ENCODE results near the gene RIMS1. TPM values are rescaled to one million over a fixed set of nuclear protein-coding genes. Genes with fewer than 3 reads are reported as not detected.

The RIMS1 gene
- total RNA-seq, 3 donors from 2014 or later (not counting 1 experiment from before 2014, with no cell fraction given): not detected

DNA sequence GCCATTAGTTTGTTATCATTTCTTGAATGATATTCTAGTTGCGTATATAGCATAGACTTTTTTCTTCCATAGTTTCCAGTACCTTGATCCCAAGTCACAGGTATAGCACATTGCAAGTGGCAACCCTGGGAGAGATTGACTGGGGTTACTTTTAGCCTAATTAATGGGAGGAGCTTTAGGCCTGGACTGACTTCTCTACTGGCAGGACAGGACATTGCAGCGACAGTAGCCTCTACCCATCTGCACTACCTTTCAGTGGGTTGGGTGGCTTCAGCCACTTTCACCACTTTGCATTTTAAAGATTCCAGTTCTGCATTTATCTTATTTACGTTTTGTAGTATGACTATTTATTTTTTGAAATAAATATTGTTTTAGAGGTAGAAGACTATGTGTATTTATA, 320.3 kb downstream of the RIMS1 start:
- no peaks in the 10 kb centered on the region for H3K9me3 ChIP-seq (ENCODE audit: control insufficient read depth, insufficient read depth, low read length)
- Mint-ChIP-seq H3K27ac (no peak overlapping the region), H3K4me1 (no peaks in the 10 kb centered on the region), H3K36me3 (no peaks in the 10 kb centered on the region), H3K27me3 (ENCODE audit: low read depth in 2 of 2) (no peaks in the 10 kb centered on the region), H3K4me3 (no peak overlapping the region), H3K9me3 (peaks cover 0 to 4% of the 10 kb centered on the region in 2 donors)
- H3K27ac ChIP-seq (ENCODE audit: low read length): no peak overlapping the region
- no peak overlapping the region for H3K4me3 ChIP-seq (ENCODE audit: low read length)
- H3K27me3 ChIP-seq (ENCODE audit: control insufficient read depth, insufficient read depth, low read length): no peaks in the 10 kb centered on the region
- ATAC-seq (no peak), DNase-seq (no peak)
- 100% methylated on average over 1 of the region's 3 CpGs for WGBS (ENCODE audit: insufficient coverage)
- intact Hi-C loops (cut with micrococcal nuclease): no loop called here
- H3K4me1 ChIP-seq (ENCODE audit: control insufficient read depth, insufficient read depth, low read length): no peaks in the 10 kb centered on the region
- TF ChIP-seq, protein P1, sequence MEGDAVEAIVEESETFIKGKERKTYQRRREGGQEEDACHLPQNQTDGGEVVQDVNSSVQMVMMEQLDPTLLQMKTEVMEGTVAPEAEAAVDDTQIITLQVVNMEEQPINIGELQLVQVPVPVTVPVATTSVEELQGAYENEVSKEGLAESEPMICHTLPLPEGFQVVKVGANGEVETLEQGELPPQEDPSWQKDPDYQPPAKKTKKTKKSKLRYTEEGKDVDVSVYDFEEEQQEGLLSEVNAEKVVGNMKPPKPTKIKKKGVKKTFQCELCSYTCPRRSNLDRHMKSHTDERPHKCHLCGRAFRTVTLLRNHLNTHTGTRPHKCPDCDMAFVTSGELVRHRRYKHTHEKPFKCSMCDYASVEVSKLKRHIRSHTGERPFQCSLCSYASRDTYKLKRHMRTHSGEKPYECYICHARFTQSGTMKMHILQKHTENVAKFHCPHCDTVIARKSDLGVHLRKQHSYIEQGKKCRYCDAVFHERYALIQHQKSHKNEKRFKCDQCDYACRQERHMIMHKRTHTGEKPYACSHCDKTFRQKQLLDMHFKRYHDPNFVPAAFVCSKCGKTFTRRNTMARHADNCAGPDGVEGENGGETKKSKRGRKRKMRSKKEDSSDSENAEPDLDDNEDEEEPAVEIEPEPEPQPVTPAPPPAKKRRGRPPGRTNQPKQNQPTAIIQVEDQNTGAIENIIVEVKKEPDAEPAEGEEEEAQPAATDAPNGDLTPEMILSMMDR (IDR thresholded peaks at IDR 0.05): no peak
- H3K36me3 ChIP-seq (ENCODE audit: control insufficient read depth, insufficient read depth, low read length): no peaks in the 10 kb centered on the region

DNA sequence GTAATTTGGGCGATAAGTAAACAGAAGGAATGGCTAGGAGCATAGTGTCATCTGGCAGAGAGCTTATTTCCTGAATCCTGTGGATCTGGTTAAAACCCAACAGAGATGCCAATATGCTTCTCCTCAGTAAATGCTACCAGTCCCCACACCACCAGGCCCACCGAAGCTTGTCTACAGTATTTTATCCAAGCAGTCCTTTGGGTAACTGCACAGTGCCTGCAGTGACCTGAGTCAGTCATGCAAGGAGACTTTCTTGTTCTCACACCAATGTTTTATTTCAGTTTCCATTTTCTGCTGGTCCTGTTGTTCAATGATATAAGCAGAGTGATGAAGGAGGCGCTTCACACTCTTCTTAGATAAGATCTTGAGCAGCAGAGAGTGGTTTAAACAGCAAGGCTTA, 326.3 kb downstream of the RIMS1 start:
- Mint-ChIP-seq H3K9me3 (no peaks in the 10 kb centered on the region), H3K27me3 (ENCODE audit: low read depth in 2 of 2) (no peaks in the 10 kb centered on the region), H3K4me1 (no peaks in the 10 kb centered on the region), H3K36me3 (no peaks in the 10 kb centered on the region), H3K4me3 (no peak overlapping the region), H3K27ac (no peak overlapping the region)
- H3K27me3 ChIP-seq (ENCODE audit: control insufficient read depth, insufficient read depth, low read length): no peaks in the 10 kb centered on the region
- no peaks in the 10 kb centered on the region for H3K4me1 ChIP-seq (ENCODE audit: control insufficient read depth, insufficient read depth, low read length)
- DNase-seq: no peak
- ATAC-seq: no peak
- 62% methylated on average over 3 of the region's 3 CpGs for WGBS (ENCODE audit: insufficient coverage)
- H3K4me3 ChIP-seq (ENCODE audit: low read length): no peak overlapping the region
- TF ChIP-seq, protein P1 (IDR thresholded peaks at IDR 0.05): no peak
- H3K36me3 ChIP-seq (ENCODE audit: control insufficient read depth, insufficient read depth, low read length): no peaks in the 10 kb centered on the region
- H3K27ac ChIP-seq (ENCODE audit: low read length): no peak overlapping the region
- intact Hi-C loops (cut with micrococcal nuclease): no loop called here
- H3K9me3 ChIP-seq (ENCODE audit: control insufficient read depth, insufficient read depth, low read length): no peaks in the 10 kb centered on the region

DNA sequence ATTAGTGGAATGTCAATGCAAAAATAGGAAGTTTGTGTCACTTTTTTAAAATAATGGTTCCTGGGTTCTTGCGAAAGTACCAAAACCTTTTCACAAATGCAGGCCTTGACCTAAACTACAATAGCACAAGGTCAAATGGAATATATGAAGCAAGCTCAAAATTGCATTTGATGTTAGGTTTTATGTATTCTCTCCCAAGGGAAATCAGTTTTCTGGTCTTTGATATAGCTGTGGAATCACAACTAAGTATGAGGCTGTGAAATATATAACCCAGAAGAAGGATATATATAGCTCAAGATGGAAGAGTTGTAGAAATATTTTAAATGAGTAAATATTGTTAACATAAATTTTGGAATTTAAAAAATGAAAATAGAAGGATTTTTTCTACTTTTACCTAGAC, 327.3 kb downstream of the RIMS1 start:
- no peak overlapping the region for H3K27ac Mint-ChIP-seq
- TF ChIP-seq, protein P1 (IDR thresholded peaks at IDR 0.05): no peak
- intact Hi-C loops (cut with micrococcal nuclease): no loop called here
- Histone ChIP-seq H3K9me3 (ENCODE audit: control insufficient read depth, insufficient read depth, low read length) (no peaks in the 10 kb centered on the region), H3K36me3 (ENCODE audit: control insufficient read depth, insufficient read depth, low read length) (no peaks in the 10 kb centered on the region), H3K4me3 (ENCODE audit: low read length) (no peak overlapping the region), H3K27ac (ENCODE audit: low read length) (no peak overlapping the region), H3K27me3 (ENCODE audit: control insufficient read depth, insufficient read depth, low read length) (no peaks in the 10 kb centered on the region), H3K4me1 (ENCODE audit: control insufficient read depth, insufficient read depth, low read length) (no peaks in the 10 kb centered on the region)
- no peaks in the 10 kb centered on the region for H3K9me3 Mint-ChIP-seq
- no peak overlapping the region for H3K4me3 Mint-ChIP-seq
- no CpG with 5 or more reads among the region's 1 CpG for WGBS (ENCODE audit: insufficient coverage)
- no peak for DNase-seq
- H3K36me3 Mint-ChIP-seq: no peaks in the 10 kb centered on the region
- no peaks in the 10 kb centered on the region for H3K27me3 Mint-ChIP-seq (ENCODE audit: low read depth in 2 of 2)
- H3K4me1 Mint-ChIP-seq: no peaks in the 10 kb centered on the region
- no peak for ATAC-seq
